Measurements from ENCODE around the gene FBXO28. TPM values are rescaled to one million over a fixed set of nuclear protein-coding genes. Genes with fewer than 3 reads are reported as not detected.

The FBXO28 gene
- total and polyA plus RNA-seq, 8 donors = 4.6 to 44.2 (median 9.6) TPM

DNA sequence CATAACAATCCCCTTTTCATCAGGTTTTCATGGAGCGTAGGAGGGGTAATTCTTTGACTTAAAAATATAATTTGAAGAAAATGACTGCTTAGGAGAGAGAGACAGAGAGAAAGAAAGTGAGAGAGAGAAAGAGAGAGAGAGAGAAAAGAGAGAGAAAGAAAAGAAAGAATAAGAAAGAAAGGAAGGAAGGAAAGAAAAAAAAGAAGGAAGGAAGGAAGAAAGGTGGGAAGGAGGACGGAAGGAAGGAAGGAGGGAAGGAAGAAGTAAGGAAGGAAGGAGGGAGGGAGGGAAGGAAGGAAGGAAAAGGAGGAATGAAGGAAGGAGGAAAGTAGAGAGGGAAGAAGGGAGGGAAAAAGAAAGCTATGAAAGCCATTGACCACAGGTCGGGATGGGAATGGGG is 58.3 kb downstream of the FBXO28 start:
- WGBS, 5 donors = 77 to 94% (median 90%) methylated on average over 3 of the region's 3 CpGs
- Histone ChIP-seq H3K4me3 (no peak overlapping the region), H3K4me1 (peaks cover 0 to 33% (median 9%) of the 10 kb centered on the region in 4 donors), H3K36me3 (no peaks in the 10 kb centered on the region), H3K9me3 (no peaks in the 10 kb centered on the region), H3K27me3 (no peaks in the 10 kb centered on the region), H3K27ac (no peak overlapping the region)
- intact Hi-C loops (cut with DNase I; ENCODE audit: low total_unique reads) = no loop called here
- DNase-seq = no peak
- TF ChIP-seq EP300 (IDR thresholded peaks at IDR 0.05) = no peak
- TF ChIP-seq, protein P1, sequence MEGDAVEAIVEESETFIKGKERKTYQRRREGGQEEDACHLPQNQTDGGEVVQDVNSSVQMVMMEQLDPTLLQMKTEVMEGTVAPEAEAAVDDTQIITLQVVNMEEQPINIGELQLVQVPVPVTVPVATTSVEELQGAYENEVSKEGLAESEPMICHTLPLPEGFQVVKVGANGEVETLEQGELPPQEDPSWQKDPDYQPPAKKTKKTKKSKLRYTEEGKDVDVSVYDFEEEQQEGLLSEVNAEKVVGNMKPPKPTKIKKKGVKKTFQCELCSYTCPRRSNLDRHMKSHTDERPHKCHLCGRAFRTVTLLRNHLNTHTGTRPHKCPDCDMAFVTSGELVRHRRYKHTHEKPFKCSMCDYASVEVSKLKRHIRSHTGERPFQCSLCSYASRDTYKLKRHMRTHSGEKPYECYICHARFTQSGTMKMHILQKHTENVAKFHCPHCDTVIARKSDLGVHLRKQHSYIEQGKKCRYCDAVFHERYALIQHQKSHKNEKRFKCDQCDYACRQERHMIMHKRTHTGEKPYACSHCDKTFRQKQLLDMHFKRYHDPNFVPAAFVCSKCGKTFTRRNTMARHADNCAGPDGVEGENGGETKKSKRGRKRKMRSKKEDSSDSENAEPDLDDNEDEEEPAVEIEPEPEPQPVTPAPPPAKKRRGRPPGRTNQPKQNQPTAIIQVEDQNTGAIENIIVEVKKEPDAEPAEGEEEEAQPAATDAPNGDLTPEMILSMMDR (IDR thresholded peaks at IDR 0.05) = no peak
- no peak for TF ChIP-seq POLR2A (IDR thresholded peaks at IDR 0.05)
- no peak for TF ChIP-seq POLR2AphosphoS5 (IDR thresholded peaks at IDR 0.05)

DNA sequence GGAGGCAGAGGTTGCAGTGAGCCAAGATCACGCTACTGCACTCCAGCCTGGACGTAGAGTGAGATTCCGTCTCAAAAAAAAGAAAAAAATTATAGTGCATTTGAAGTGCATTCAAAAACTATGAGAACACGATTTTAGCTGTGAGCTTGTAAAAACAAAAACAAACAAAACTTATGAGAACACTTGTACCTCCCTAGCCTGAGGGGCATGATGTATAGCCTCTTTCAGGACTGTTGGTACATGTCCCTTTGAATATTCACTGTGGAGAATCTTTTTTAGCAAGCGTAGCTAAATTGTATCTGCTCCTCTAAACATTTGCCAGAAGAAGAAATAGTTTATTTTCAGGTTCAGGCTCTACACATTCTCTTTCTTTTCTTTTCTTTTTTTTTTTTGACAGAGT is 59.6 kb downstream of the FBXO28 start:
- no peaks in the 10 kb centered on the region for H3K36me3 ChIP-seq

DNA sequence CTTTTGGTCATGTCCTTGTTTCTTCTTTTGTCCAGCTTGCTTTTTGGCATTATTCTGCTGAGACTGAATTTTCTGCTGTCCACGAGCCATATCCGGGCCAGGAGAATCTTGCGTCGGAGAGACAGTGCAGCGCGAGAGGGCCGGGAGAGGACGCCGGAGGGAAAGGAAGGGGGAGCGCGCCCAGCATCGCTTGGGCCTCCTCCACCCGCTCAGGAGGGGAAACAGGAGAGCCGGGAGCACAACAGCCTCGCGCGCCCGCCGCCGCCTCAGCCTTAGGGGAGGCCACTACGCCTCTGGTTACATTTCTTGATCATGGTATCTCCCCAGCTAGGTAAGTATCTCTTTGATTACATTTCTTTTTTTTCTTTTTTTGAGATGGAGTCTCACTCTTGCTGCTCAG is 61.7 kb downstream of the FBXO28 start:
- no peaks in the 10 kb centered on the region for H3K9me3 ChIP-seq
- H3K36me3 ChIP-seq = no peaks in the 10 kb centered on the region
- peaks cover 0 to 14% (median 2%) of the 10 kb centered on the region in 4 donors for H3K4me1 ChIP-seq
- WGBS, 5 donors = 33 to 46% (median 37%) methylated on average over 20 to 21 of the region's 21 CpGs
- intact Hi-C loops (cut with DNase I; ENCODE audit: low total_unique reads) = no loop called here
- TF ChIP-seq POLR2AphosphoS5 (IDR thresholded peaks at IDR 0.05) (no peak), EP300 (IDR thresholded peaks at IDR 0.05) (no peak), POLR2A (IDR thresholded peaks at IDR 0.05) (no peak)
- TF ChIP-seq, protein P1 (IDR thresholded peaks at IDR 0.05) = no peak
- H3K27ac ChIP-seq = no peak overlapping the region
- no peak overlapping the region for H3K4me3 ChIP-seq
- DNase-seq = peak in 1 of 2 donors; percentile 48
- no peaks in the 10 kb centered on the region for H3K27me3 ChIP-seq

More for the DNA sequence above, 59.6 kb downstream of the FBXO28 start:
- H3K9me3 ChIP-seq = no peaks in the 10 kb centered on the region
- no peak overlapping the region for H3K27ac ChIP-seq
- intact Hi-C loops (cut with DNase I; ENCODE audit: low total_unique reads) = no loop called here
- WGBS, 5 donors = 85 to 88% (median 86%) methylated on average over 5 of the region's 5 CpGs
- DNase-seq = no peak
- TF ChIP-seq, protein P1 (IDR thresholded peaks at IDR 0.05) = no peak
- H3K4me1 ChIP-seq = peaks cover 0 to 30% (median 7%) of the 10 kb centered on the region in 4 donors
- no peak overlapping the region for H3K4me3 ChIP-seq
- H3K27me3 ChIP-seq = no peaks in the 10 kb centered on the region

DNA sequence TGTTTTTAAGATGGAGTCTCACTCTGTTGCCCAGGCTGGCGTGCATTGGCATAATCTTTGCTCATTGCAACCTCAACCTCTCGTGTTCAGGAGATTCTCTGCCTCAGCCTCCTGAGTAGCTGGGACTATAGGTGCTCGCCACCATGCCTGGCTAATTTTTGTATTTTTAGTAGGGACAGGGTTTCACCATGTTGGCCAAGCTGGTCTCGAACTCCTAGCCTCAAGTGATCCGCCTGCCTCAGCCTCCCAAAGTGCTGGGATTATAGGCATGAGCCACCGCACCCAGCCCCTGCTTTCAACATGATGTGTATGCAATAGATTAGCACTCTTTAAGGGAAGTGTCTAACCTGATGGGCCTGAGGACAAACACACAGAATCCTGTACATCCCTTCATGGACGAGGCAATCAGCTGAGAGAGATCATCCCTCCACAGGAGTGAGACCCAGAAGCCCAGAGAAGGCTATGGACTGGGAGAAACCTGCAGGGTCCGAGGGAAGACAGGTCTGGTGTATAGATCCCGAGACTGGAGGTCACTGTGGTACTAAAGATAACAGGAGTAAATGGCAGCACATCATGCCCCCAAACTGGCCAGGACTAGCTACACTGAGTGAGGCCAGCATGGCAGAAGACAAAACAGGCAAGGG is 63.6 kb downstream of the FBXO28 start:
- Histone ChIP-seq H3K27ac (no peak overlapping the region), H3K9me3 (no peaks in the 10 kb centered on the region), H3K27me3 (no peaks in the 10 kb centered on the region), H3K4me3 (no peak overlapping the region), H3K36me3 (no peaks in the 10 kb centered on the region), H3K4me1 (peaks cover 5 to 17% (median 11%) of the 10 kb centered on the region in 4 donors)
- DNase-seq = no peak
- intact Hi-C loops (cut with DNase I; ENCODE audit: low total_unique reads) = no loop called here
- 88 to 96% (median 94%) methylated on average over 9 of the region's 9 CpGs for WGBS, 5 donors
- TF ChIP-seq EP300 (IDR thresholded peaks at IDR 0.05) = no peak
- no peak for TF ChIP-seq POLR2AphosphoS5 (IDR thresholded peaks at IDR 0.05)
- TF ChIP-seq, protein P1 (IDR thresholded peaks at IDR 0.05) = no peak
- no peak for TF ChIP-seq POLR2A (IDR thresholded peaks at IDR 0.05)

Data from stomach (tissue), 9 donors.